ENCODE measurements around the gene SPATA31E1.

- TF ChIP-seq CTCF (IDR thresholded peaks at IDR 0.05) = no peak
- no peak for TF ChIP-seq POLR2A (IDR thresholded peaks at IDR 0.05)
- TF ChIP-seq POLR2AphosphoS5 (IDR thresholded peaks at IDR 0.05) = no peak
These were observed 13.6 kb upstream of the SPATA31E1 start for GRCh38 chr9:87869082-87869481.
